HG02571 (cell line): ENCODE measurements around the gene TSPO.

ENCODE experiments used
- ATAC-seq: cut with Tn5 transposase; IDR thresholded peaks from one replicate; pipeline ENCODE4 v1.9.1; 2021; ENCODE audit warnings: mild to moderate bottlenecking, moderate library complexity; ENCODE audit not compliant: unreplicated experiment

Gene TSPO

DNA sequence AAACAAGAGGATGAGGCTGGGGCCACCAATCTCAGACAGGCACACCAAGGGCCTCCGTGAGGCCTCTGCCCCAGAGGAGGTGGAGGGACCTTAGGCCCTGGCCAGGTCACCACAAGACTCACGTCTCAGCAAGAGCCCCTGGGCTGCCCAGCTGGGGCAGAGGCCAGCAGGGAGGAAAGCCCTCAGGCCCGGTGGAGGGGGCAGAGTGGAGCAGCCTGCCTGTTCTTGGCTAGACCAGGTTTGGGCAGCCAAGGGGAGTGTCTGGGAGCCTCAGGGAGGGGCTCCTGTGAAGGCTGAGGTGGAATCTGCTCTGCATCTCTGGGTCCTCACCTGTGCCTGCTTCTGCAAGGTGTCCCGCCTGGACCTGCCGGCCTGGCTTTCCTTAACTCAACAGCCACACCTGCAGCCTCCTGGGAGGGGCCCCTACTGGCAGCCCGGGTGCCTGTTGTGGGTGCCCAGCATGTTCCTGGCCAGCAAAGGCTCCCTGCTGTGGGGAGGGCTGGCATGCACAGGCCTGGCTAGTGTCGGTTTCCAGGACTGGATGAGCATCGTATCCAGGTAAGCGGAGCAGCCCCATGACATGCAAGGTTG is 23.7 kb downstream of the TSPO start:
- ATAC-seq, result no peak

DNA sequence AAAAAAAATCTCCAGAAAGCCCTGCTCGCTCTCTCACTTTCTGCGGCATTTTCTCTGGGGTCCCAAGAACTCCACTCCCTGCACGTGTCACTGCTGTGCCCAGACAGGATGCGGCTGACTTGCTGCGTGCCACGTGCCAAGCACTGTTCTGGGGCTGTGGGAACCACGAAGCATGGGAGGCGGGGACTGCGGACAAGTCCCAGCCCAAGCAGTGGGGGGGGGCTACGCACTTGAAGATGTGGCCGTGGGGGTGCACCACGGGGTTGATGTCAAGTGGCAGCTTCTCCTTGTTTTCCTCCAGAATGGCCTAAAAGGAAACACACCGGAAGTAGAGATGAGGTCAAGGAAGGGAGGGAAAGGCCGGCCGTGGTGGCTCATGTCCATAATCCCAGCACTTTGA is 24.7 kb downstream of the TSPO start:
- no peak for ATAC-seq

DNA sequence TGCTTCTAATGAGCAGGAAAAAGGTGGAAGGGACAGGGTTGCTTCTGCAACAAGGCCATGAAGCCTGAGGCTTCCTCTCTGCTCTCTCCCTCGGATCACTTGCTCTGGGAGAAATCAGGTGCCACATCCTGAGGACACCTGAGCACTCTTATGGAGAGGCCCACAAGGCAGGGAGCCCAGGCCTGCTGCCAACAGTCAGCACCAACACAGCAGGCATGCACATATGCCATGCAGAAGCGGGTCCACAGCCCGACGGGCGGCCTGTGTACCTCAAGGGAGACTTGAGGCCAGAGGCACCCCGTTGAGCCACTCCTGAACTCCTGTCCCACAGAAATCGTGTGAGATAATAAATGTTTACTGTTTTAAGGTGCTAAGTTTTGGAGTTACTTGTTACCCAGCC is 26.1 kb downstream of the TSPO start:
- ATAC-seq, result no peak

DNA sequence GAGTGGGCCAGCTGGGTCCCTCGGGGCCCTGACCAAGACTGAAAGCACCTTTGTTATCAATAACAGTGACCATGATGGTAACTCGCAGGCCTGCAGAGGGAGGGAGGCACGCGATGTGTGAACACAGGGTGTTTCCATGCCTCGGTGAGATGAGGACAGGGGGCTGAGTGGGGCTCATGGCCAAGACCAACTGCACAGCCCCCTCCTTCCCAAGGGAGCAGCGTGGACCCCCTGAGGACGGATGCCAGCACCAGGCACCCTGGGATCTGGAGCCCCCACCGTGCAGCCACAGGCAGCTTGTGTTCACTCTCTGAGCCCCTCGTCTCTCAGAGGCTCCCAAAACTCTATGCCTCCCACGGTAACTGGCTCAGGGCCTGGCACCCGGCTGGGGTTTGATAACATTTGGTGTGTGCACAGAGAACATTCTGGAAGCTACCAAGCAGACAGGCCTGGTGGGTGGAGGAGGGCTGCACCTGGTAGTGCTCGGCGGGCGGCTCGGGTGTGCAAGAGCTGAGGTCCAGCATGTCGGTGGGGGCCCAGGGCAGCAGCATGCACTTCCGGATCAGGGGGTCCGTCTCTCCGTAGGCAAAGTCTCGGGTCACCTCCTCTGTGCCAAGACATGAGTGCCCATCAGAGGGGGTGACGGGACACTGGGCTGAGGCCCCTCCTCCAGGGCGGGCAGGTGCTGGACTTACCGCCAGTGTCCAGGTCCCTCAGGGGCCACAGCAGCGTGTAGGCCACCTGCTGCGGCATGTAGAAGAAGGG is 28.0 kb downstream of the TSPO start:
- ATAC-seq, result no peak

DNA sequence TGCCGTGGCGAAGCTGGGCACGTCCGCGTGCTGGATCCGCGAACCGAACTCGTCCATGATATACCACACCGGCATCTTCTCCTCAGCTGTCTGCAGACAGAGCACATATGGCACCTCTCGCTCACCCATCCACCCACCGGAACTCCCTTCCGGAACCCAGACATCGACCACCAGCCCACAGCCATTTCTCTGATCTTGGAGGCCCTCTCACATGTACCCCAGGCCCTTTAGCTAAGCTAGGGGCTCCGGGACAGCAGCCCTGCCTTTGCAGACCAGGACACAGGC is 28.5 kb downstream of the TSPO start:
- ATAC-seq, result no peak

DNA sequence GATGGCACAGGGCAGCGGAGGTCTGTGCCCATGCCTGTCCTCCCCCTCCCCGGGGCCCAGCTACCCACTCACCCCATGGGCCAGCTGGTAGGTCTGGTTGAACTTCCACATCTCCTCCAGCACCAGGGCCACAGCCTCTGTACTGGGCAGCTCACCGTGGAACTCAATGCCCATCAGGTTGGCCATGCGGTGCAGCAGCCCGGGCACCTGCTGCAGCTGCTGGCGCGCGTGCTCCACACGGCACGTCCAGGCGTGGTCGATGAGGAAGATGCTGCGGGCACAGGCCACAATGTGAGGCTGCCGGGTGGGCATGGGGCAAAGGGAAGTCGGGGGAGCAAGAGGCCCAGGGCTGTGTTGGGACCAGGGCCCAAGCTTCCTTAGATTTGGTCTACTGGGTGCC is 29.3 kb downstream of the TSPO start:
- no peak for ATAC-seq

DNA sequence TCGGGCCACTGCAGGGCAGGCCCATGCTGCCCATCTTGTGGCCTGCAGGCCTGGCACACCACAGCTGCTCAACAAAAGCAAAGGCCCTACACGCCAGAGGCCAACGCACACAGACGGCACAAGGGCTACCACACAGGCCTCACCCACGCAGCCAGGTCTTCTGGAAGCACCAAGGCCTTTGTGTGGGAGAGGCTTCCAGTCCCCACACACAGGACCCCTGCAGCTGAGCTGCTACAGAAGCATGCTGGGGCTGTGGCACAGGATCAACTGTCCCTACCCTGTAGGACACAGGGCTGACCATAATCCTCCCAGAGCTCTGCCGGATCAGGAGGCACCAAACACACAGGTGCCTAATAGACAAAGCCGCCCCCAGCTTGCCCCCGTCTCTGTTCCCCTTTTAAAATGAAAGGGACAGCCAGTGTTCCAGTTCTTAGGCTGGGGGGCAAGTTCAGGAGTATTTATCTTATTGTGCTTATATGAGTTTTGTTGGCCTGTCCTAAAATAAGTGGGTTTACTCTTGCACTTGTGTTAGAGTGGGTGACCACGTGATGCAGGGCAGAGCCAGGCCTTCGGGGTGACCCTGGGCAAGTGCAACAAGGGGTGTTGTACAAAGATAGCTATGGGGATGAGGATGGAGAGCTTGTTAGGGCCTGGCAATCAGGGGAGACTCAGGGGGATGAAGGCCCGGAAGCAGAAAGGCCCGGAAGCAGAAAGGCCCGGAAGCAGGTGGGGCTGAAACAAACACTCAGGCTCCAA is 30.1 kb downstream of the TSPO start:
- no peak for ATAC-seq

DNA sequence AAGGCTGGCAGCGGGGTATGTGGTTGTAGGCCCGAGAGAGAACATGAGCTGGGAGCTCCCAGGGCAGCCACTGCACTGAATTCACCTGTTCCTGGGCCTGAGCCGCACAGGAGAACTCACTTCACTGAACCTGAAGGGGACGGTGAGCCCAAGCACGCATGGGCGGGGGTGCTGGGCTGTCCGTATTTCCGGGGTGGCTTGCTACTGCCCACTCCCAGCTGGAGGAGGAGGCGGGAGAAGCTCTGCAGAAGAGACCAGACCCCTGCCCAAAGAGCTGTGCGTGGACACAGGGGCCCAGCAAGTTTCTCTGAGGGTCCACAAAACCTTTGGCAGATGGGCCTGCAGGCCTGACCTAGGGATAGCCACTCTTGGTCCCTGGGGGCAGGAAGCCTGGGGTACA is 30.8 kb downstream of the TSPO start:
- ATAC-seq, result no peak

DNA sequence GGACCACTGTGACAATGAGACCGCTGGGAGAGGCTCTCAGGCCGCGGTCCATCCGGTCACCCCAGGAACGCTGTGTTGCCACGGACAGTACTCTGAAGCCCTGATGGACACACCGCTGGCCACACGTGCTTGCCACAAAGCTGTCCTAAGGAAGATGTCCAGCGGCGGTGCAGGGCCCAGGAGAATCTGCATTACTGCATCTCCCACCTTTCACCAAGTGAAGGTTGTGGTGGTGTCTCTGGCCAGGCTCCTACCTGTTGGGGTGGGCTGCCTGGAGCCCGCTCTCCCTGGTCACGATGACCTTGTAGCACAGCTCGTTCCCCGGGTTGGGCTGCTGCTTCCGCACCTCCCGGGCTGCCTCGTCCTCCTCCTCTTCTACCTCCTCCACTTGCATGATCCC is 31.4 kb downstream of the TSPO start:
- ATAC-seq, result no peak

DNA sequence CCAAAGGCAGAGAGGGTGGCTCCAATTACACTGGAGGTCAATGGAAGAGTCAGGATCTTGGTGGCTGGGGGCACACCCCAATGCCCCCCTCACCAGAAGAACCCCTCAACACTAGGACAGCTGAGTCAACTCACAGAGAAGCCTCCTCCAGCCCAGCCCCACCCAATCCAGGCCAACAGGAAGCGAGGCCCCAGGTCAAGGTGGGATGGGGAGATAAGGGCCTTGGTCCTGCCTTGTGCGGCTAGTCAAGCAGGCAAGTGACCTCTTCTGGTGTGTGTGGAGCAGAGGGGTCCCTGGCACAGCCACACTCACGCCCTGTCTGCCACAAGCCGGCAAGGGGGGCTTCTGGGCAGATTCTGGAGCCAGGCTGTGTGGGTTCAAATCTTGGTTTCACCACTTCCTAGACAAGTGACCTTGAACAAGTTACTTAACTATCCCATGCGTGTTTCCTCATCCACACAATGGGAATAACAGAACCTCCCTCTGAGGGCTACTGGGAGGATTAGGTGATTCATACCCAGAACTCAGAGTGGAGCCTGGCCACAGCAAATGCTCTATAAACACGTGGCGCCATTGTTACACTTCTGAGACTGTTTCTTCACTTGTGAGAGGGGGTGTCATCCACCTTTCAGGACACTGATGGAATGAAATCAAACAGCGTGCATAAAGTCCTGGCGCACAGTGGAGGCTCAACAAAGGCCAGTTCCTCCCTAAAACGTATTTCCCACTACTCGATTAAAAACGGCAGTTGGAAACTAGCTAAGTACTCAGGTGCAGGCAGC is 32.3 kb downstream of the TSPO start:
- no peak for ATAC-seq

DNA sequence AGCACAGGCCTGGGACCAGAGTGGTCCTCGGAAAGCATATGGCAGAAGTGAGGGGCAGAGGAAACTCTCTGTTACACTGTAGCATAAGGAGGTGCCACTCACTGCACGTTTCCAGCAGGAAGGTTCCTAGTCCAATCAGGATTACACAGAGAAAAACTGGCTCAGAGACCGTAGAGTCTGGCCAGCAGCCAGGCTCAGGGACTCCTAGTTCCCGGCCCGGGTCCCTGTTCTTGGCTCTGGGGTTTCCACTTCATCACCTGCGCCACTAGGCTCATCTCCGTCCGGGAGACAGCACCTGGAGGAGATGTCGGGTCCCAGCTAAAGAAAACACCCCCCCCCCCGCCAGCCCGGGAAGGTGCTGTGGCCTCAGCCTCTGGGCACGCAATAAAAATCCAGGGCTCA is 34.5 kb downstream of the TSPO start:
- ATAC-seq, result no peak

DNA sequence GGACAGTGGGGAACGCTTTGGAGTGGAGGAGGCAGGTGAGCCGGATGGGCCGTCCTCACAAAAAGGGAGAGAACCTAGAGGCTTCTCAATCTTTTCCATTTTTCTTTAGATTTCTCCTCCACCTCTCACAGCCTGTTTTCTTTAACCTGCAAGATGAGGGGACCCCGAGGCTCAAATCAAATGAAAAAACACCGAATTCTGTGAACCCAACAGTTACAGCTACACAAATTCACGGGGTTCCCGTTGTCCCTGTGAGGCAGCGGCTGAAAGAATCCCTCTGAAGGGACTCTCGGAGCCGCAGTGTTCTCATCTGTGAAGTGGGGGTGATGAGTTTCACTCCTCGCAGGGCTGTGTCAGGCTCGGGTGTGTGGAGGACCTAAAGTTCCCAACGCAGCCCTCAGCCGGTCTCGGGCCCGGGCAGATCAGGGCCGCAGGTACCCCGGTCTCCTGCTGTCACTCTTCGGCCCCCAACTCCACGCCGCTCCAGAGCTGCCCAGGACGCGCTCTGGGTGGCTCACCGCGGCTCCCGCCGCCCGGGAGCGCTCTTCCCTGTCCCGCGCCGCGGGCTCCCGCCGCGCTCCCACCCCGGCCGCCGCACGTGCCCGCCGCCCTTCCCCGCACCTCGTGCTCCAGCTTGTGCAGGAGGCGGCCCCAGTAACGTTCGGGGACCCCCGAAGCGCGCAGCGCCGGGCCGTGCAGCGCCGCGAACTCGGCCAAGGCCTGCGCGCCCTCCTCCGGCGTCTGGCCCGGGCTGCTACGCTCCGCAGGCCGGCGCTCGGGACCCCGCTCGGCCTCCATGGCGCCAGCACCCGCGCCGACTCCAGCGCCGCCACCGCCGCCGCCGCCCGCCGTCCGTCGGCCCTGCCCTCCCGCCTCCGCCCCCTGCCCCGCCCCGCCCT is 35.2 kb downstream of the TSPO start, which contains the start of gene TTLL12:
TTLL12 (minus strand) TSS at position 863 of the 899 bp plus-strand sequence; CDS start at position 798, 65 bp downstream.
- ATAC-seq, result peak; percentile 40

DNA sequence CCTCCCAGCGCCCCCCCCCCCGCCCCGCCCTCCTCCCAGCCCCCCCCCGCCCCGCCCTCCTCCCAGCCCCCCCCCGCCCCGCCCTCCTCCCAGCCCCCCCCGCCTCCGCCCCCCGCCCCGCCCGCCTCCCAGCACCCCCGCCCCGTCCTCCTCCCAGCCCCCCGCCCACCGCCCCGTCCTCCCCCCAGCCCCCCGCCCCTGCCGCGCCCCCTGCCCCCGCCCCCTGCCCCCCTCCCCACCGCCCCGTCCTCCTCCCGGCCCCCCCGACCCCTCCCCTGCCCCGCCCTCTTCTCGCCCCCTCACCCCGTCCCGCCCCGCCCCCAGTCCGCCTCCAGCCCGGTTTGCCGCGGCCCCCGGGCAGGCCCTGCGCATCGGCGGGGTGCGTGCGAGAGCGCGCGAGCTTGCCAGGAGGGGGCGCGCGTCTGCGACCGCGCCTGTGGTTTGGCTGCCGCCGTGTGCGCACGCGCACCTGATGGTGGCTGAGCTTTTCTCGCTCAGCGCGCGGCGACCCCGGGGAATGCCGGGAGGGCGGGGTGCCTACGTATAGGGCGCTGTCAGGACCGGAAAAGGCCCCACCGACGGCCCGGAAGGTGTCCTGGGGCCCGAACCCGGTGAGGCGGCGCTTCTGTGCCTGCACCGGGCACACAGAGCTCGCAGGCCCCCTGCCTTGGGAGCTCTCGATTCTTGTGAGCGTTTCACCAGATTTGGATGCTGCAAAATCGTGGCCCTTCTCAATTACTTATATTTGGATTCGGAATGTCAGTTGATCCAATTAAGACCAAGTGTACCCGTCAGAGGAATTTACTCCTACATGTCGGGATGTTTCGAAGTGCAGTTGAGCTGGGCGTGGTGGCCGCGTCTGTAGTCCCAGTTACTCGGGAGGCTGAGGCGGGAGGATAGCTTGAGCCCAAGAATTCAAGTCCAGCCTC is 36.1 kb downstream of the TSPO start:
- ATAC-seq, result peak; percentile 75

DNA sequence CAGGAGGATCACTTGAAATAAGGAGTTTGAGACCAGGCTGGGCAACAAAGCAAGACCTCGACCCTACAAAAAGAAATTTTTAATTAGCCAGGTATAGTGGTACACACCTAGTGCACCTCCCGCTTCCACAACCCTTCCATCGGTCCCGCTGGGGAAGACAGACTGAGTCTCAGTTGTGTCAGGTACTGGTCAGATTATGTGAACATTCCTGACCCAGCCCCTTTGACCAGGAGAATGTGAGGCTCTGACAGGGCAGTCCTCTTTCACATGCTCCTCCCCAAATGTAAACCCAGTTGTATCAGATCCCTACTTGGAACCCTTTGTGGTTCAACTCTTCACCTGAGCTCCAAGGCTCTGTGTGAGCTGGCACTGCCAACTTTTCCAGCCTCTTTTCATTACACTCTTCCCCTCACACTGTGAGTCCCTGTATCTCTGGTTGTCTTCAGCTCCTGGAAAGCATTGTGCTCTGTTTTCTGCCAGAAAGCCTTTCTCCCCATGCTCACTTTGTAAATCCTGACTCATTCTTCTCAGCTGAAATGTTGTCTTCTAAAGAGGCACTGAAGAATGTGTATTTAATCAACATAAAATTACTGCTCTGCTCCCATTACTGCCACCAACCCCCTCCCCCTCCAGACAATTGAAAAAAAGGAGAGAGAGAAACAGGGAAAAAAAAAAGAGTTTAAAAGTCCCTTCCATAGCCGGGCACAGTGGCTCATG is 37.6 kb downstream of the TSPO start:
- ATAC-seq, result no peak

DNA sequence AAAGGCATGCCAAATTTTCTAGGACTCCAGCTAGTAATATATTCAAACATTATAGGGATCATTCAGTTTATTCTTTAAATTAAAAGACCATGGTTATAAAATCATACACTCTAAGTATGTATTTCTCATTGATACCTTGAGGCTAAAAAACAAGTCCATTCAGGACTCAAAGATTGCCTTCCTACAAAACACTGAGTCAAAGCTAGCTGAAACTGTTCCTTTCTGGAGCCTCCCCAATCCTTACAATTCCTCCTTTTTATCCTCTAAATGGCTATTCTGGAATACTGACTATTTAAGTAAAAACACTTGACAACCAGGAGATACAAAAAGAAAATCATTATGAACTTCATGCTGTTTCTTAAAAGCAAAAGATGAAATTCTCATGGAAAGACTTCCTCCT is 40.5 kb downstream of the TSPO start:
- no peak for ATAC-seq

DNA sequence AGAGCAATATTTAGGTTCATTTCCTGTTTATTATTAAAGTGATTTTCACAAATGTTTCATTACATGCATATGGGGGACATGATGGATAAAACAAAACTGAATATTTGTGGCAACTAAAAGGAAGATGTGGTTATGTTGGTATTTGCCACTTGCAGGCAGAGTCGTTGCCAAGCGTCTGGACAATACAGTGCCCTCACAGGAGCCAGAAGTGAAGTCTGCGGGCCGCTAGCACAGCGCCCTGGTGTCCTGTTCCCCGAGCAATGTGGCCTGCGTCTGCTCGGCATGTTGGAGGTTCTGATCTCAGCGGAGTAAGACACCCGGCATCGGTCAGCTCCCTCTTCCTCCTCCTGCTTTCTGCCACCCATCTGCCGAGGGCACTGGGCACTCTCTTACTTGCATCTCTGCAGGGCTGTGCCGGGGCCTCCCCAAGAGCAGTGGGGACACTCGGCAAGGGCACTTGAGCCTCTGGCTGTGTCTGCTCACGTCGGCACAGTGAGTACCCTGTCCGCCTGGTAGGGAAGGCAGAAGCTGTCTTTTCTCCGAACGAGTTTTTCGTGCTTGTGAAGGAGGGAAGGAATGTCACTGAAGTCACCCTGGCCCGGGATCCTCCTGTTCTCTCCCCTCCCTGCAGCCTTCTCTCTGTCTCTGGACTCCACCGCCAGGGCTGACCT is 46.0 kb downstream of the TSPO start:
- ATAC-seq, result no peak

DNA sequence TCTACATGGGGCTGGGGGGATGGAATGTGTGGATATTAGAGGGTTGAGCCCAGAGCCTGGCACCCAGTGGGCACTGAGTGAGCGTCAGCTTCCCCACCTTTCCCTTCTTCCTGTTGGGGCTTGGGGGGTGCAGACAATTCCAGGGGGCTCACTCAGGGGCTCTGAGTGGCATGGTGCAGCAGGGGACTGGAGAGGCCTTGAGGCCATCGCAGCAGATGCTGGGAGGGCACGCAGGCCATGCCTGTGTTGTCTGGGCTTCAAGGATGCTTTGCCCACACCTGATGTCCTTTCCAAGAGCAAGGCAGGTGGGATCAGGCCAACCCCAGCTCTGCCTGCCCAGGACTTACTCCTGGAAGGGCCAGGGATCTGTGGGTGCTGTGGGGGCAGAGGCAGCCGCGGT is 46.8 kb downstream of the TSPO start:
- no peak for ATAC-seq

DNA sequence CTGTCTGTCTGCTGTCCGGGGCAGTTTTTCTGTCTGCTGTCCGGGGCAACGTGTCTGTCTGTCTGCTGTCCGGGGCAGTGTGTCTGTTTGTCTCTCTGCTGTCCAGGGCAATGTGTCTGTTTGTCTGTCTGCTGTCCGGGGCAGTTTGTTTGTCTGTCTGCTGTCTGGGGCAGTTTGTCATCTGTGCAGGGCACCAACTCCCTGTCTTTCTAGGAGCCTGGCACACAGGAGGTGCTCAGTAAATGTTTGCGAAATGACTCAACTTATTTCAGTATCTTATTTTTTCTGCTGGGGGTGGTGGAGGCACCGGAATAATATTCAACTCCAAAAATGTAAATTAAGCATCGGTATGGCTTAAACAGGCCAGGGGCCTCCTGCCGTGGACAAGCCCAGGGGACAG is 47.6 kb downstream of the TSPO start:
- no peak for ATAC-seq
